Astrocyte (in vitro differentiated cells and primary cell): Measurements from ENCODE around the gene ABCC3.

ENCODE experiments used
- EZH2 ChIP-seq: IDR thresholded peaks from 2 replicates; pipeline ENCODE4 v1.6.1; 2012; ENCODE audit warnings: mild to moderate bottlenecking, low read length, inconsistent platforms; ENCODE audit not compliant: insufficient read depth
- TF ChIP-seq, protein P1 (sequence below): IDR thresholded peaks from 2 replicates; pipeline ENCODE4 v1.5.1; 2011; ENCODE audit warnings: low read depth, mild to moderate bottlenecking, inconsistent platforms, low read length, moderate library complexity; ENCODE audit not compliant: insufficient read depth

DNA sequence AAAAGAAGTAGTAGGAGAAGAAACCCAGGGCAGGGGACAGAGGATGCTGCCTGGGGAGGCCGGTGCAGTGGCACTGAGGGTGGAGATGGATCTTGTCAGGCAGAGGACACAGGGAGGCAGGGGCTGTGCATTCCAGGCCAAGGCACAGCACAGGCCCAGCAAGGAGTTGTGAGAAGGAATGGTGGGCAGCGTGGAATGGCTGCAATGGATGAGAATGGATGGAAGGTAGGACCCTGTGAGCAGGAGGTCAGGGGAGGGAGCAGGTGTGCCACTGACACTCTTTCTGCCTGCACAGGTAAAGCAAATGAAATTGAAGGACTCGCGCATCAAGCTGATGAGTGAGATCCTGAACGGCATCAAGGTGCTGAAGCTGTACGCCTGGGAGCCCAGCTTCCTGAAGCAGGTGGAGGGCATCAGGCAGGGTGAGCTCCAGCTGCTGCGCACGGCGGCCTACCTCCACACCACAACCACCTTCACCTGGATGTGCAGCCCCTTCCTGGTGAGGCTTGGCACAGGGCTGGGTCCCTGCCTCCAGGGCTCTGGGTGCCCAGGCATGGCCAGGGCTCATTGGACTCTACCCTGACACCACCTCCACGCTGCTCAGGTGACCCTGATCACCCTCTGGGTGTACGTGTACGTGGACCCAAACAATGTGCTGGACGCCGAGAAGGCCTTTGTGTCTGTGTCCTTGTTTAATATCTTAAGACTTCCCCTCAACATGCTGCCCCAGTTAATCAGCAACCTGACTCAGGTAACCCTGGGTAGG lies 32.8 kb downstream of the ABCC3 start:
- TF ChIP-seq, protein P1, sequence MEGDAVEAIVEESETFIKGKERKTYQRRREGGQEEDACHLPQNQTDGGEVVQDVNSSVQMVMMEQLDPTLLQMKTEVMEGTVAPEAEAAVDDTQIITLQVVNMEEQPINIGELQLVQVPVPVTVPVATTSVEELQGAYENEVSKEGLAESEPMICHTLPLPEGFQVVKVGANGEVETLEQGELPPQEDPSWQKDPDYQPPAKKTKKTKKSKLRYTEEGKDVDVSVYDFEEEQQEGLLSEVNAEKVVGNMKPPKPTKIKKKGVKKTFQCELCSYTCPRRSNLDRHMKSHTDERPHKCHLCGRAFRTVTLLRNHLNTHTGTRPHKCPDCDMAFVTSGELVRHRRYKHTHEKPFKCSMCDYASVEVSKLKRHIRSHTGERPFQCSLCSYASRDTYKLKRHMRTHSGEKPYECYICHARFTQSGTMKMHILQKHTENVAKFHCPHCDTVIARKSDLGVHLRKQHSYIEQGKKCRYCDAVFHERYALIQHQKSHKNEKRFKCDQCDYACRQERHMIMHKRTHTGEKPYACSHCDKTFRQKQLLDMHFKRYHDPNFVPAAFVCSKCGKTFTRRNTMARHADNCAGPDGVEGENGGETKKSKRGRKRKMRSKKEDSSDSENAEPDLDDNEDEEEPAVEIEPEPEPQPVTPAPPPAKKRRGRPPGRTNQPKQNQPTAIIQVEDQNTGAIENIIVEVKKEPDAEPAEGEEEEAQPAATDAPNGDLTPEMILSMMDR = no peak
- no peak for TF ChIP-seq EZH2
